K562 (cell line): ENCODE data around the gene S100A3. TPM values are rescaled to one million over a fixed set of nuclear protein-coding genes. Genes with fewer than 3 reads are reported as not detected.

Experiments
- GABPB2 ChIP-seq: fragments of 250-450 bp; sonication (Bioruptor Pico); conservative IDR thresholded peaks from 2 replicates; pipeline ENCODE4 v1.5.1; 2021; ENCODE audit warnings: mild to moderate bottlenecking
- KLF1 ChIP-seq: fragments of 450-650 bp; IDR thresholded peaks from 2 replicates; pipeline ENCODE4 v1.6.1; 2016; ENCODE audit warnings: missing genetic modification characterization, missing compliant biosample characterization
- KLF16 ChIP-seq: IDR thresholded peaks from 2 replicates; pipeline ENCODE4 v1.6.1; 2016; ENCODE audit warnings: antibody characterized with exemption
- ZBTB1 ChIP-seq: sonication (generic); formaldehyde crosslinking; IDR thresholded peaks from 2 replicates; pipeline ENCODE4 v1.8.1; 2023; ENCODE audit warnings: missing genetic modification reagents, low read depth, mild to moderate bottlenecking, borderline replicate concordance
- ZKSCAN3 ChIP-seq: fragments of 250-450 bp; sonication (Bioruptor Pico); IDR thresholded peaks from 2 replicates; pipeline ENCODE4 v1.4.0; 2020
- ZSCAN32 ChIP-seq: fragments of 450-650 bp; formaldehyde crosslinking; IDR thresholded peaks from 2 replicates; pipeline ENCODE4 v1.4.0; 2020; ENCODE audit warnings: mild to moderate bottlenecking, moderate library complexity
- polyA plus RNA-seq, 8 experiments: library from polyadenylated mRNA; depleted of rRNA in 4 of 8; stranded (reverse) in 5 of 8; unstranded in 3 of 8; fragments of >200 nt; fragmentation: Nextera tagmentation in 2 of 8; fragmentation: Illumina TruSeq in 1 of 8; extraction: Ambion mirVana in 2 of 8; extraction: Trizol in 1 of 8; gene quantifications; 2 replicates each; pipeline versions ENCODE4 v1.2.1 to v1.2.3, GENCODE V29; 2011 to 2014; ENCODE audit warnings: inconsistent platforms in 1 of 8, missing spikeins in 1 of 8
- total RNA-seq, 7 experiments: library from RNA; depleted of rRNA in 6 of 7; stranded (reverse); fragments of >200 nt in 6 of 7; fragmentation: Illumina TruSeq in 2 of 7; extraction: Trizol in 2 of 7; gene quantifications; 2 replicates each; pipeline versions ENCODE4 v1.2.1 to v1.2.3, GENCODE V29; 2011 to 2021; ENCODE audit warnings: low replicate concordance in 1 of 7
- TF ChIP-seq, protein P1 (sequence below): fragments of 450-650 bp; formaldehyde crosslinking; IDR thresholded peaks from 2 replicates; pipeline ENCODE4 v1.4.0; 2022; ENCODE audit warnings: mild to moderate bottlenecking, moderate library complexity
- TF ChIP-seq, protein P2 (sequence below): sonication (generic); formaldehyde crosslinking; IDR thresholded peaks from 2 replicates; pipeline ENCODE4 v1.4.0; 2020; ENCODE audit warnings: mild to moderate bottlenecking, missing genetic modification reagents

Gene S100A3
- total and polyA plus RNA-seq, 9 of the 15 experiments (the other 6 are each of a cell fraction or from before 2014, with no cell fraction given): 0.08 to 1.7 (median 0.18) TPM; not detected in 4

DNA sequence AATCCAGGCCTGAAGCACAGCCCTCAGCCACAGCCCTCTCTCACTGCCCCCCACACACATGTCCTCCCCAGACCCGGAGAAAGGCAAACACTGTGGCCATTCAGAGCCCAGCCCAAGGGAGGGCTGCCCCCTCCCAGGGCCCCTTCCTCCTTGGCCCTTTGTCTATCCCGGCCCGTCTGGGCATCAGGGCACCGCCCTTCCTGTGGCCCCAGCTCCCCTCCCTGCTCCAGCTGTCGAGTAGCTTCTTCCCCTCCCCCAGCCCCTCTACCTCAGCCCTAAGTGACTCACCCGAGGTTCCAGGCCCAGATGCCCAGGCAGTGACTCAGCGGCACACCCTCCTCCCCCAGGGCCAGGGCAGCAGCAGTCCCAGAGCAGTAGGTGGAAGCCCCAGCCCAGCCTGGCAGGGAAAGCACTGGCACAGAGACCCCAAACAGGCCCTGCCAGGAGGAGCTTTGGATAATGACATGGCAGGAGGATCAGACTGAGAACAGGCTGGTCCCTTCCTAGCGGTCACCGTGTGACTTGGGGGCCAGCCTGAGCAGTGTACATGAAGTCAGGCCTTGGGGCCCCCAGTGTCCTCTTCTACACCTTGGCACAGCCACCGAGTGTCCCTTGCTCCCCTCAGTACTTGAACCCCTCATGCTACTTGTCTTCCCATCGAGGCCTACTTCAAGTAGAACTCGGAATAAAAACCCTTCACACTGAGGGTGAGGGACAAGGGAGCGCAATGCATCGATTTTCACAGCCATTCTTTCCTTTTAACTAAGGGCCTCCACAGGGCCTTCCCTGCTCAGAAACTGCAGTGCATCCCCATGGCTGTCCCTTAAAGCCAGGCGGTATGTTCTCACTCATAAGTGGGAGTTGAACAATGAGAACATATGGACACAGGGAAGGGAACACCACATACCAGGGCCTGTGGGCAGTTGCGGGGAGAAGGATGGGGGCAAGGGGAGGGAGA, 17.6 kb upstream of the S100A3 start (continued):
- TF ChIP-seq, protein P1, sequence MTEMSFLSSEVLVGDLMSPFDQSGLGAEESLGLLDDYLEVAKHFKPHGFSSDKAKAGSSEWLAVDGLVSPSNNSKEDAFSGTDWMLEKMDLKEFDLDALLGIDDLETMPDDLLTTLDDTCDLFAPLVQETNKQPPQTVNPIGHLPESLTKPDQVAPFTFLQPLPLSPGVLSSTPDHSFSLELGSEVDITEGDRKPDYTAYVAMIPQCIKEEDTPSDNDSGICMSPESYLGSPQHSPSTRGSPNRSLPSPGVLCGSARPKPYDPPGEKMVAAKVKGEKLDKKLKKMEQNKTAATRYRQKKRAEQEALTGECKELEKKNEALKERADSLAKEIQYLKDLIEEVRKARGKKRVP (CRISPR knock-in tag): no peak; the same call in none of the 2 replicates
- TF ChIP-seq ZBTB1 (CRISPR knock-in tag) (no peak), KLF1 (tag) (peak; percentile 89), GABPB2 (no peak), ZSCAN32 (CRISPR knock-in tag) (no peak; the same call in 1 of the 2 replicates), KLF16 (peak; percentile 72), ZKSCAN3 (no peak)
- TF ChIP-seq, protein P2, sequence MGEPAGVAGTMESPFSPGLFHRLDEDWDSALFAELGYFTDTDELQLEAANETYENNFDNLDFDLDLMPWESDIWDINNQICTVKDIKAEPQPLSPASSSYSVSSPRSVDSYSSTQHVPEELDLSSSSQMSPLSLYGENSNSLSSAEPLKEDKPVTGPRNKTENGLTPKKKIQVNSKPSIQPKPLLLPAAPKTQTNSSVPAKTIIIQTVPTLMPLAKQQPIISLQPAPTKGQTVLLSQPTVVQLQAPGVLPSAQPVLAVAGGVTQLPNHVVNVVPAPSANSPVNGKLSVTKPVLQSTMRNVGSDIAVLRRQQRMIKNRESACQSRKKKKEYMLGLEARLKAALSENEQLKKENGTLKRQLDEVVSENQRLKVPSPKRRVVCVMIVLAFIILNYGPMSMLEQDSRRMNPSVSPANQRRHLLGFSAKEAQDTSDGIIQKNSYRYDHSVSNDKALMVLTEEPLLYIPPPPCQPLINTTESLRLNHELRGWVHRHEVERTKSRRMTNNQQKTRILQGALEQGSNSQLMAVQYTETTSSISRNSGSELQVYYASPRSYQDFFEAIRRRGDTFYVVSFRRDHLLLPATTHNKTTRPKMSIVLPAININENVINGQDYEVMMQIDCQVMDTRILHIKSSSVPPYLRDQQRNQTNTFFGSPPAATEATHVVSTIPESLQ (CRISPR knock-in tag): peak; percentile 66; the same call in 1 of the 2 replicates
